Activated CD8-positive, alpha-beta T cell treated with anti-CD3 and anti-CD28 coated beads for 36 hours (primary cell): ENCODE data around the gene CLASRP. TPM values are rescaled to one million over a fixed set of nuclear protein-coding genes. Genes with fewer than 3 reads are reported as not detected.

ENCODE experiments used
- ATAC-seq: fragments of 200-7000 bp; cut with Tn5 transposase; one replicate; pipeline ENCODE4 v1.10.0; 2021; ENCODE audit warnings: mild to moderate bottlenecking, moderate library complexity
- CTCF ChIA-PET: fragments of 350-600 bp; sonication (Branson Sonifier 250); formaldehyde crosslinking; loops from one replicate; lab custom pipeline; 2021; ENCODE audit warnings: antibody characterized with exemption; lab: Charles Lee
- POLR2A ChIA-PET: fragments of 350-600 bp; sonication (Branson Sonifier 250); formaldehyde crosslinking; loops from one replicate; lab custom pipeline; 2021; ENCODE audit warnings: antibody characterized with exemption; lab: Charles Lee
- DNase-seq: peaks from one replicate; pipeline ENCODE4 v3.0.0-alpha.2; 2020
- H3K27ac Mint-ChIP-seq: one replicate; pipeline ENCODE4 v1.8.0; 2021; ENCODE audit warnings: mild to moderate bottlenecking, mixed read lengths
- H3K27me3 Mint-ChIP-seq: one replicate; pipeline ENCODE4 v1.8.0; 2021; ENCODE audit warnings: mixed read lengths
- H3K36me3 Mint-ChIP-seq: one replicate; pipeline ENCODE4 v1.8.0; 2021; ENCODE audit warnings: low read depth, mixed read lengths
- H3K4me1 Mint-ChIP-seq: one replicate; pipeline ENCODE4 v1.8.0; 2021; ENCODE audit warnings: low read depth, mixed read lengths
- H3K4me3 Mint-ChIP-seq: one replicate; pipeline ENCODE4 v1.8.0; 2021; ENCODE audit warnings: mild to moderate bottlenecking, moderate library complexity, mixed read lengths
- H3K9me3 Mint-ChIP-seq: one replicate; pipeline ENCODE4 v1.8.0; 2021; ENCODE audit warnings: mixed read lengths
- CTCF ChIP-seq: fragments of 200-600 bp; IDR thresholded peaks from one replicate; pipeline ENCODE4 v1.8.0; 2022; ENCODE audit warnings: antibody characterized with exemption, mild to moderate bottlenecking
- intact Hi-C: fragments of 100-400 bp; cut with micrococcal nuclease; formaldehyde crosslinking; loops from one replicate; pipeline ENCODE4 v1.10.0; 2022
- total RNA-seq, 2 experiments: library from RNA; stranded (reverse); gene quantifications; one replicate each; pipeline ENCODE4 v1.2.3, GENCODE V29; 2021

The CLASRP gene
- total RNA-seq, 2 experiments from 2014 or later, result 72.7 to 80.5 TPM

- Mint-ChIP-seq H3K4me3 (no peak overlapping the region), H3K36me3 (peaks cover 30% of the 10 kb centered on the region), H3K27ac (peak overlapping the region; percentile 4), H3K27me3 (no peaks in the 10 kb centered on the region), H3K9me3 (no peaks in the 10 kb centered on the region), H3K4me1 (peaks cover 60% of the 10 kb centered on the region)
- DNase-seq (no peak), ATAC-seq (no peak)
- ChIA-PET POLR2A (no interaction called here), CTCF (interaction anchor here (1.5 kb wide), 1 partner anchor 30 kb away, joined by 3 read pairs; no protein-coding TSS in a partner anchor)
- TF ChIP-seq CTCF, result no peak
- intact Hi-C loops, result no loop called here
Measured at GRCh38 chr19:45095496-45096413, 56.9 kb downstream of the CLASRP start.

- H3K4me1 Mint-ChIP-seq, result peaks cover 57% of the 10 kb centered on the region
- H3K27ac Mint-ChIP-seq, result peak overlapping the region; percentile 60
- H3K4me3 Mint-ChIP-seq, result peak overlapping the region; percentile 2
- ChIA-PET POLR2A (interaction anchor here (1.1 kb wide), 1 partner anchor 11 kb away, joined by 3 read pairs; no protein-coding TSS in a partner anchor), CTCF (no interaction called here)
- H3K27me3 Mint-ChIP-seq, result no peaks in the 10 kb centered on the region
- H3K9me3 Mint-ChIP-seq, result no peaks in the 10 kb centered on the region
- no peak for DNase-seq
- ATAC-seq, result no peak
- TF ChIP-seq CTCF, result no peak
- H3K36me3 Mint-ChIP-seq, result peaks cover 20% of the 10 kb centered on the region
- intact Hi-C loops, result no loop called here
Measured at GRCh38 chr19:45096700-45097099, 57.9 kb downstream of the CLASRP start.

DNA sequence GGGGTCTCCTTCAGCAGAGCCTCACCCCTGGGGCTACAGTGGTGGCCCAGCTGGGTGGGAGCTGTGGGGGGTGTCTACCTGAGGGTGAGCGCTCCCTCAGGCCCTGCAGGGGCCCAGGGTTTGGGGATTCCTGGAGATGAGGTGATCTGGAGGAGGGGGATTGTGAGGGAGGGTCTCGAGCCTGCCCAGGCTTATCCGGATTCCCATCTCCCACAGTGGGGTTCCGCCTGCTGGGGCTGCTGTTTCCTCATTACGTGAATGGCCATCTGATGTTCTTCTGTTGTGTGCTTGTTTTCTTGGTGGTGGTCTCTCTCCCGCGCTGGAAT lies 58.6 kb downstream of the CLASRP start:
- POLR2A ChIA-PET, result interaction anchor here (1.1 to 1.6 kb wide), 3 partner anchors 10 to 20 kb away, joined by 3 to 7 read pairs (median 4); no protein-coding TSS in a partner anchor
- DNase-seq (no peak), ATAC-seq (no peak)
- peaks cover 58% of the 10 kb centered on the region for H3K4me1 Mint-ChIP-seq
- TF ChIP-seq CTCF, result no peak
- H3K27me3 Mint-ChIP-seq, result no peaks in the 10 kb centered on the region
- intact Hi-C loops, result no loop called here
- peaks cover 16% of the 10 kb centered on the region for H3K36me3 Mint-ChIP-seq
- CTCF ChIA-PET, result no interaction called here
- H3K27ac Mint-ChIP-seq, result peak overlapping the region; percentile 23
- no peaks in the 10 kb centered on the region for H3K9me3 Mint-ChIP-seq
- H3K4me3 Mint-ChIP-seq, result no peak overlapping the region

DNA sequence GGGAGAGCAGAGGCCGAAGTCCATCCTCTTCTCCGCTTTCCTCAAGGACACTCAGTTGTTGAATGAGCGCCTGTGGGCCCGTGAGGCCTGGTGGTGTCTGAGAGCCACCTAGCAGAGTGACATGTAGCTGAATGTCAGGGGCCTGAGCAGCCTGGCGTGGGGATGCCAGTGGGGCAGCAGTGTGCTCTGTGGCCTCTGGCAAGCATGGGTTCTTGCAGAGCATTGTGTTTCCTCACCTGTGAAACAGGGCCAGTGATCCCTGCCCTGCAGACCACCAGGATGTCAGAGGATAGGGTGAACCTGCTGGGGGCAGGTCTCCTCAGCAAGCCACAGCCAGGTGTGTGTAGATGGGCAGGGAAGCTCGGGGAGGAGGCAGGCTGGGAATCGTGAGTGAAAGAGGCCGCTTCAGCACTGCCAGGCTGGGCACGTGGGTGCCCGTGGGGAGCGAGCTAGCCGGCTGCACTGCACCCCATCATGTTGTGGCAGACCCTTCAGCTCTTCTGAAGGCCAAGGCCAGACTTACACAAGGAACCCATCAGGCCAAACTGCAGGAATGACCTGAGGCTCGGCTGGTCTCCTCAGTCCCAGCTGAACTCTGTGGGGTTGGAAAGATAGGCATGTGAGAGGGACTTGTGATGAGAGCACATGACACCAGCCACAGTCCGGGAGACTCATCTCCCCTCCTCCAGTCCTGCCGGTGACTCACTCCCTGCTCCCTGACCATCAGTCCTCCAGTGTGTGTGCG lies 59.1 kb downstream of the CLASRP start:
- Mint-ChIP-seq H3K27me3 (no peaks in the 10 kb centered on the region), H3K4me3 (no peak overlapping the region), H3K36me3 (peaks cover 16% of the 10 kb centered on the region), H3K9me3 (no peaks in the 10 kb centered on the region), H3K4me1 (peaks cover 61% of the 10 kb centered on the region), H3K27ac (peak overlapping the region; percentile 40)
- ChIA-PET CTCF (interaction anchor here (0.9 to 1.0 kb wide), 2 partner anchors 27 to 89 kb away, joined by 3 to 4 read pairs; no protein-coding TSS in a partner anchor), POLR2A (interaction anchor here (1.0 to 1.6 kb wide), 6 partner anchors 10 to 20 kb away, joined by 3 to 7 read pairs (median 3); no protein-coding TSS in a partner anchor)
- intact Hi-C loops, result no loop called here
- TF ChIP-seq CTCF, result no peak
- no peak for DNase-seq
- ATAC-seq, result no peak
